SK-N-SH (cell line): Measurements from ENCODE around the gene NLGN3. TPM values are rescaled to one million over a fixed set of nuclear protein-coding genes. Genes with fewer than 3 reads are reported as not detected.
"Not testable (repeated sequence)": the region's sequence is repeated elsewhere in the genome, so short reads cannot be mapped to it uniquely, and the experiment has no call there.

Source experiments
- CTCF ChIA-PET: fragments of 300-600, 350-600 bp; formaldehyde crosslinking; extraction: SDS; loops from one replicate; lab custom pipeline; 2021; lab: Yijun Ruan, JAX
- POLR2A ChIA-PET: fragments of 350-600 bp; sonication (Branson Sonifier 250); formaldehyde crosslinking; extraction: SDS; loops from one replicate; lab custom pipeline; 2020; ENCODE audit warnings: antibody characterized with exemption, inconsistent platforms; lab: Yijun Ruan, JAX
- DNase-seq: peaks from one replicate; pipeline ENCODE4 v3.0.0; 2012
- H2AFZ ChIP-seq: fragments of 200-600 bp; sonication (generic); 2 replicates; pipeline ENCODE4 v1.8.1; 2016; ENCODE audit warnings: antibody characterized with exemption, mild to moderate bottlenecking, low read depth
- H3F3A ChIP-seq: fragments of 200-600 bp; sonication (generic); replicated peaks from 2 replicates; pipeline ENCODE3; 2016; ENCODE audit warnings: antibody characterized with exemption, mild to moderate bottlenecking; ENCODE audit not compliant: insufficient read depth
- H3K27ac ChIP-seq, 2 experiments: fragments of 200-500 bp in 1 of 2; fragments of 200-600 bp in 1 of 2; sonication (Bioruptor generic) in 1 of 2; sonication (generic), shearing (Covaris generic) in 1 of 2; 2 replicates each; pipeline versions ENCODE4 v1.5.1 to v1.6.1; 2014 to 2016; ENCODE audit warnings: low read depth in 2 of 2, inconsistent platforms in 1 of 2, low read length in 1 of 2, mild to moderate bottlenecking in 1 of 2, mixed read lengths in 1 of 2
- H3K27me3 ChIP-seq: fragments of 200-600 bp; sonication (generic), shearing (Covaris generic); 2 replicates; pipeline ENCODE4 v1.6.1; 2016; ENCODE audit warnings: mixed run types; ENCODE audit not compliant: insufficient read depth
- H3K36me3 ChIP-seq, 2 experiments: fragments of 200-500 bp in 1 of 2; fragments of 200-600 bp in 1 of 2; sonication (Bioruptor generic) in 1 of 2; sonication (generic) in 1 of 2; replicated peaks in 1 of 2; 2 replicates each; pipeline versions ENCODE3 to v1.5.1; 2014 to 2016; ENCODE audit warnings: low read length in 1 of 2, mild to moderate bottlenecking in 1 of 2; ENCODE audit not compliant: insufficient read depth in 2 of 2, control insufficient read depth in 1 of 2
- H3K4me1 ChIP-seq, 2 experiments: fragments of 200-500 bp in 1 of 2; fragments of 200-600 bp in 1 of 2; sonication (Bioruptor generic) in 1 of 2; sonication (generic), shearing (Covaris generic) in 1 of 2; 2 replicates each; pipeline versions ENCODE4 v1.5.1 to v1.6.1; 2014 to 2016; ENCODE audit warnings: low read depth in 1 of 2, low read length in 1 of 2, mixed run types in 1 of 2; ENCODE audit not compliant: insufficient read depth in 2 of 2, control insufficient read depth in 1 of 2
- H3K4me2 ChIP-seq: fragments of 200-600 bp; sonication (generic), shearing (Covaris generic); 2 replicates; pipeline ENCODE4 v1.6.1; 2017; ENCODE audit warnings: mixed run types
- H3K4me3 ChIP-seq, 2 experiments: fragments of 200-500 bp in 1 of 2; fragments of 200-600 bp in 1 of 2; sonication (Bioruptor generic) in 1 of 2; sonication (generic), shearing (Covaris generic) in 1 of 2; 2 replicates each; pipeline versions ENCODE4 v1.5.1 to v1.8.1; 2014 to 2016; ENCODE audit warnings: low read depth in 2 of 2, inconsistent platforms in 1 of 2, low read length in 1 of 2, mild to moderate bottlenecking in 1 of 2, mixed read lengths in 1 of 2, moderate library complexity in 1 of 2
- H3K79me2 ChIP-seq: fragments of 200-600 bp; sonication (generic); 2 replicates; pipeline ENCODE4 v1.8.1; 2017; ENCODE audit warnings: mild to moderate bottlenecking; ENCODE audit not compliant: insufficient read depth
- H3K9ac ChIP-seq: fragments of 200-600 bp; sonication (generic); 2 replicates; pipeline ENCODE4 v1.6.1; 2017; ENCODE audit warnings: mixed run types
- H3K9me2 ChIP-seq: fragments of 200-600 bp; sonication (generic); 2 replicates; pipeline ENCODE4 v1.6.1; 2017; ENCODE audit warnings: mixed run types
- H3K9me3 ChIP-seq: fragments of 200-600 bp; sonication (generic); 2 replicates; pipeline ENCODE4 v1.6.1; 2017; ENCODE audit warnings: mixed run types, mild to moderate bottlenecking, moderate library complexity
- H4K20me1 ChIP-seq: fragments of 200-600 bp; sonication (generic); 2 replicates; pipeline ENCODE4 v1.6.1; 2017; ENCODE audit warnings: mild to moderate bottlenecking, mixed run types; ENCODE audit not compliant: insufficient read depth
- FOXM1 ChIP-seq: IDR thresholded peaks from 2 replicates; pipeline ENCODE4 v1.4.0; 2012; ENCODE audit warnings: low read depth, mild to moderate bottlenecking
- GABPA ChIP-seq: IDR thresholded peaks from 2 replicates; pipeline ENCODE4 v1.4.0; 2012; ENCODE audit warnings: low read depth, mild to moderate bottlenecking
- GATA2 ChIP-seq: sonication (generic); formaldehyde crosslinking; IDR thresholded peaks from 2 replicates; pipeline ENCODE4 v1.5.0; 2020; ENCODE audit warnings: mild to moderate bottlenecking, missing genetic modification reagents
- POLR2AphosphoS5 ChIP-seq: IDR thresholded peaks from 2 replicates; pipeline ENCODE4 v1.6.1; 2012; ENCODE audit warnings: low read depth, low read length
- RAD21 ChIP-seq: IDR thresholded peaks from 2 replicates; pipeline ENCODE4 v1.6.1; 2012; ENCODE audit warnings: mild to moderate bottlenecking, low read length
- REST ChIP-seq: IDR thresholded peaks from 2 replicates; pipeline ENCODE4 v1.6.1; 2012; ENCODE audit warnings: mild to moderate bottlenecking, low read depth, low read length, moderate library complexity
- SMC3 ChIP-seq: IDR thresholded peaks from 2 replicates; pipeline ENCODE4 v1.6.1; 2012; ENCODE audit warnings: low read depth, low read length, improper control_type of control experiment
- WGBS: methylation state at CpG from one replicate; pipeline ENCODE4 v1.1.6; 2017; ENCODE audit warnings: low lambda C conversion rate; 5-methylcytosine and 5-hydroxymethylcytosine counted together
- polyA plus RNA-seq, 3 experiments: library from polyadenylated mRNA; depleted of rRNA; stranded (reverse); fragments of >200 nt; gene quantifications; 2 replicates each; pipeline ENCODE4 v1.2.3, GENCODE V29; 2012
- TF ChIP-seq, protein P1 (sequence below): fragments of 200-600 bp; sonication (generic); IDR thresholded peaks from 2 replicates; pipeline ENCODE4 v1.6.1; 2017; ENCODE audit warnings: antibody characterized with exemption, mild to moderate bottlenecking, moderate library complexity

Gene NLGN3
- polyA plus RNA-seq, 1 of the 3 experiments (the other 2 are of a cell fraction), result 5.3 TPM

DNA sequence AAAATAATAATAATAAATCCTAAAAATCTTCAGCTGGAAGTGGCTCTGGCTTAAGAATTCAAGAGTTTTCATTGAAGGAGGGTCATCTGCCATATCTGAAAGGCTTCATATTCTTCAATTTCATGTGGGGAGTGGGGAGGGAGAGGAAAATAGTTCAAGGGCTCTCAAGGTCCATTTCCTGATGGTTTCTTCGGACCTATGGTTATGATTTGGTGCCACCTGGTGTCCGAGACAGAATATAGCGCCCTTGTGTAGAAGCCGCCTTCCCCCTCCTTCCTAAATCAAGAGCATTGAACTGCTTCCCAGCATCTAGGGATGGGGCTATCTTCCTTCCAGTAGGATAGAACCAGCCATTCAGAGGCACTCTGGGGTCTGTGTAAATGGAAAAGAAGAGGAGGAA lies 34.3 kb downstream of the NLGN3 start (continued):
- TF ChIP-seq REST, result no peak
- TF ChIP-seq GABPA, result no peak
- no peak for TF ChIP-seq POLR2AphosphoS5
- no peak for TF ChIP-seq GATA2
- peak; percentile 83 for TF ChIP-seq SMC3
- TF ChIP-seq, protein P1, sequence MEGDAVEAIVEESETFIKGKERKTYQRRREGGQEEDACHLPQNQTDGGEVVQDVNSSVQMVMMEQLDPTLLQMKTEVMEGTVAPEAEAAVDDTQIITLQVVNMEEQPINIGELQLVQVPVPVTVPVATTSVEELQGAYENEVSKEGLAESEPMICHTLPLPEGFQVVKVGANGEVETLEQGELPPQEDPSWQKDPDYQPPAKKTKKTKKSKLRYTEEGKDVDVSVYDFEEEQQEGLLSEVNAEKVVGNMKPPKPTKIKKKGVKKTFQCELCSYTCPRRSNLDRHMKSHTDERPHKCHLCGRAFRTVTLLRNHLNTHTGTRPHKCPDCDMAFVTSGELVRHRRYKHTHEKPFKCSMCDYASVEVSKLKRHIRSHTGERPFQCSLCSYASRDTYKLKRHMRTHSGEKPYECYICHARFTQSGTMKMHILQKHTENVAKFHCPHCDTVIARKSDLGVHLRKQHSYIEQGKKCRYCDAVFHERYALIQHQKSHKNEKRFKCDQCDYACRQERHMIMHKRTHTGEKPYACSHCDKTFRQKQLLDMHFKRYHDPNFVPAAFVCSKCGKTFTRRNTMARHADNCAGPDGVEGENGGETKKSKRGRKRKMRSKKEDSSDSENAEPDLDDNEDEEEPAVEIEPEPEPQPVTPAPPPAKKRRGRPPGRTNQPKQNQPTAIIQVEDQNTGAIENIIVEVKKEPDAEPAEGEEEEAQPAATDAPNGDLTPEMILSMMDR, result peak; percentile 80
- TF ChIP-seq RAD21, result peak; percentile 88
- no peak for TF ChIP-seq FOXM1
- TF ChIP-seq, all 33 proteins: peak for 4

- WGBS, result 58% methylated on average over 9 of the region's 9 CpGs
- POLR2A ChIA-PET, H4K20me1 ChIP-seq, H3F3A ChIP-seq, H3K4me1 ChIP-seq, H3K79me2 ChIP-seq, H3K9me2 ChIP-seq, H3K27me3 ChIP-seq, H3K9me3 ChIP-seq, H3K36me3 ChIP-seq, DNase-seq, H3K27ac ChIP-seq, H3K9ac ChIP-seq, H3K4me2 ChIP-seq, H2AFZ ChIP-seq: not testable (repeated sequence)
- CTCF ChIA-PET, result interaction anchor here (1.3 to 4.1 kb wide), 5 partner anchors 24 to 211 kb away, joined by 3 to 17 read pairs (median 4); no protein-coding TSS in a partner anchor
- H3K4me3 ChIP-seq, result peak overlapping the region in 1 of 2 experiments; percentile 53; a peak in 1 of 4 replicates
These were observed 36.1 kb downstream of the NLGN3 start for GRCh38 chrX:71180579-71181265.
